ENCODE data around the gene CDK18. TPM values are rescaled to one million over a fixed set of nuclear protein-coding genes. Genes with fewer than 3 reads are reported as not detected.

The CDK18 gene
- total RNA-seq, 6 experiments from 2014 or later: 6.3 to 22.3 (median 9.7) TPM

GRCh38 chr1:205491794-205492193 is 12.7 kb upstream of the CDK18 start:
- no peaks in the 10 kb centered on the region for H3K27me3 ChIP-seq
- DNase-seq (no peak), ATAC-seq (no peak)
- no peak overlapping the region for H3K27ac ChIP-seq
- H3K36me3 ChIP-seq: no peaks in the 10 kb centered on the region
- H3K4me1 ChIP-seq: no peaks in the 10 kb centered on the region
- H3K9me3 ChIP-seq: no peaks in the 10 kb centered on the region
- intact Hi-C loops (cut with DNase I): no loop called here
- whole genome bisulfite sequencing (ENCODE audit: insufficient coverage, low coverage, low lambda C conversion rate, missing lambda C conversion rate): 62% methylated on average over 2 of the region's 4 CpGs
- H3K4me3 ChIP-seq: no peak overlapping the region
- TF ChIP-seq POLR2A (IDR thresholded peaks at IDR 0.05) (no peak), CTCF (IDR thresholded peaks at IDR 0.05) (no peak)

GRCh38 chr1:205492201-205492667 is 12.2 kb upstream of the CDK18 start:
- no peak for TF ChIP-seq CTCF (IDR thresholded peaks at IDR 0.05)
- TF ChIP-seq POLR2A (IDR thresholded peaks at IDR 0.05): no peak
- peak; percentile 27 to 83 (median 48) for ATAC-seq
- Histone ChIP-seq H3K27ac (no peak overlapping the region), H3K4me1 (no peaks in the 10 kb centered on the region), H3K4me3 (no peak overlapping the region), H3K27me3 (no peaks in the 10 kb centered on the region), H3K9me3 (no peaks in the 10 kb centered on the region), H3K36me3 (no peaks in the 10 kb centered on the region)
- intact Hi-C loops (cut with DNase I): no loop called here
- no CpG with 5 or more reads among the region's 2 CpGs for WGBS (ENCODE audit: insufficient coverage, low coverage, low lambda C conversion rate, missing lambda C conversion rate)
- no peak for DNase-seq

GRCh38 chr1:205492774-205493173 is 11.7 kb upstream of the CDK18 start:
- no peak overlapping the region for H3K27ac ChIP-seq
- DNase-seq (no peak), ATAC-seq (no peak)
- TF ChIP-seq CTCF (IDR thresholded peaks at IDR 0.05): no peak
- TF ChIP-seq POLR2A (IDR thresholded peaks at IDR 0.05): no peak
- H3K4me1 ChIP-seq: no peaks in the 10 kb centered on the region
- intact Hi-C loops (cut with DNase I): no loop called here
- WGBS (ENCODE audit: insufficient coverage, low coverage, low lambda C conversion rate, missing lambda C conversion rate): 30% methylated on average over 4 of the region's 7 CpGs
- H3K4me3 ChIP-seq: no peak overlapping the region
- H3K36me3 ChIP-seq: no peaks in the 10 kb centered on the region
- no peaks in the 10 kb centered on the region for H3K27me3 ChIP-seq
- no peaks in the 10 kb centered on the region for H3K9me3 ChIP-seq

GRCh38 chr1:205493241-205494085 is 11.0 kb upstream of the CDK18 start:
- TF ChIP-seq POLR2A (IDR thresholded peaks at IDR 0.05): no peak
- TF ChIP-seq CTCF (IDR thresholded peaks at IDR 0.05): no peak
- peak in 2 of 4 donors; percentile 39 to 45 for ATAC-seq
- Histone ChIP-seq H3K9me3 (no peaks in the 10 kb centered on the region), H3K4me1 (no peaks in the 10 kb centered on the region), H3K4me3 (no peak overlapping the region), H3K36me3 (no peaks in the 10 kb centered on the region), H3K27me3 (no peaks in the 10 kb centered on the region), H3K27ac (no peak overlapping the region)
- WGBS (ENCODE audit: insufficient coverage, low coverage, low lambda C conversion rate, missing lambda C conversion rate): 39% methylated on average over 6 of the region's 11 CpGs
- no peak for DNase-seq
- intact Hi-C loops (cut with DNase I): no loop called here
